ENCODE results near the gene EYS. TPM values are rescaled to one million over a fixed set of nuclear protein-coding genes. Genes with fewer than 3 reads are reported as not detected.

EYS gene
- total RNA-seq, 1 experiment from 2014 or later = 1.5 TPM

DNA sequence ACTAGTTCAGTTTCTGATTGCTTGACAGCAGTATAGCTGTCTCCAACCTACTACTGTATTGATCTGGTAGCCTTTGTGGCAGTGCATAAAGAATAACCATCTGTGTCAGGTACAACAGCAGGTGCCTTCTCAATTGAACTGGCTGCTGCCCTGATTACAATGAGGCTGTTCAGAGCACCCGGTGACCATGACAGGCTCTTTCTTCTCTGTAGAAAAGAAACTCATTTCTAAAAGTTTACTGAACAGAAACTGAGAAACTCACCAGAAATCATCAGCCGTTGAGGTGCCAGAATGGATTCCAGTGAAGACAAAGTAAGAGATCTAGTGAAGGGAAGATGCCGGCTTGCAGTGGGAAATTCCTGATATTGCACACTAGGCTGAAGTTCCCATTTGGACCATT lies 1117.1 kb downstream of the EYS start:
- TF ChIP-seq, protein P1, sequence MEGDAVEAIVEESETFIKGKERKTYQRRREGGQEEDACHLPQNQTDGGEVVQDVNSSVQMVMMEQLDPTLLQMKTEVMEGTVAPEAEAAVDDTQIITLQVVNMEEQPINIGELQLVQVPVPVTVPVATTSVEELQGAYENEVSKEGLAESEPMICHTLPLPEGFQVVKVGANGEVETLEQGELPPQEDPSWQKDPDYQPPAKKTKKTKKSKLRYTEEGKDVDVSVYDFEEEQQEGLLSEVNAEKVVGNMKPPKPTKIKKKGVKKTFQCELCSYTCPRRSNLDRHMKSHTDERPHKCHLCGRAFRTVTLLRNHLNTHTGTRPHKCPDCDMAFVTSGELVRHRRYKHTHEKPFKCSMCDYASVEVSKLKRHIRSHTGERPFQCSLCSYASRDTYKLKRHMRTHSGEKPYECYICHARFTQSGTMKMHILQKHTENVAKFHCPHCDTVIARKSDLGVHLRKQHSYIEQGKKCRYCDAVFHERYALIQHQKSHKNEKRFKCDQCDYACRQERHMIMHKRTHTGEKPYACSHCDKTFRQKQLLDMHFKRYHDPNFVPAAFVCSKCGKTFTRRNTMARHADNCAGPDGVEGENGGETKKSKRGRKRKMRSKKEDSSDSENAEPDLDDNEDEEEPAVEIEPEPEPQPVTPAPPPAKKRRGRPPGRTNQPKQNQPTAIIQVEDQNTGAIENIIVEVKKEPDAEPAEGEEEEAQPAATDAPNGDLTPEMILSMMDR (IDR thresholded peaks at IDR 0.05; ENCODE audit: unreplicated experiment) = no peak
- no TSS peak for BruUV-seq (replicated peaks)
- intact Hi-C loops (cut with micrococcal nuclease) = no loop called here

DNA sequence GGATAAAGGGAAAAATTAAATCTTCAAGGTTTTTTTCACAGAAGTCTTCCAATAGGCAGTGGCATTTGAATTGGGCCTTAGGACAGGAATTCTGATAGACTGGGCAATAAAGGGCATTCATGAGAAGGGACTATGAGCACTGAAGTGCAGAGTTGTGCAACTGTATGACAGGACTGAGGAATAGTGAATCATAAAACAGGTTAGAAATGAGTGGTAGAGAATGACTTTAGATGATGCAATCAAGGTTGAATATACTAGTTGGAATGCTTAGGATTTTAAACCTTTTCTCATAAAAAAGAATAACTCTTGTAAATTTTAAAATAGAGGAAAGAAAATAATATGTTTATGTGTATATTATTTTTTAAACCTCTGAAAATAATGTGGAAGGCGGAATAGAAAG lies 1126.7 kb downstream of the EYS start:
- Mint-ChIP-seq H3K9me3 (ENCODE audit: unreplicated experiment) (no peaks in the 10 kb centered on the region), H3K4me1 (ENCODE audit: insufficient read depth, unreplicated experiment) (peaks cover 19% of the 10 kb centered on the region), H3K27ac (ENCODE audit: low read depth, unreplicated experiment) (peak overlapping the region; percentile 38), H3K36me3 (ENCODE audit: insufficient read depth, unreplicated experiment) (no peaks in the 10 kb centered on the region), H3K27me3 (ENCODE audit: insufficient read depth, unreplicated experiment) (no peaks in the 10 kb centered on the region), H3K4me3 (ENCODE audit: unreplicated experiment) (no peak overlapping the region)
- CTCF ChIA-PET = interaction anchor here (0.6 kb wide), 2 partner anchors 36 to 1956 kb away, joined by 3 read pairs; no protein-coding TSS in a partner anchor
- intact Hi-C loops (cut with micrococcal nuclease) = no loop called here
- TF ChIP-seq, protein P1 (IDR thresholded peaks at IDR 0.05; ENCODE audit: unreplicated experiment) = no peak
- POLR2A ChIA-PET = interaction anchor here (0.6 to 1.1 kb wide), 2 partner anchors 37 to 40 kb away, joined by 3 to 4 read pairs; no protein-coding TSS in a partner anchor
- no TSS peak for BruUV-seq (replicated peaks)
- peak; percentile 85 for DNase-seq (ENCODE audit: unreplicated experiment)

More for the DNA sequence above, 1117.1 kb downstream of the EYS start:
- Mint-ChIP-seq H3K36me3 (ENCODE audit: insufficient read depth, unreplicated experiment) (no peaks in the 10 kb centered on the region), H3K27ac (ENCODE audit: low read depth, unreplicated experiment) (no peak overlapping the region), H3K4me3 (ENCODE audit: unreplicated experiment) (no peak overlapping the region), H3K4me1 (ENCODE audit: insufficient read depth, unreplicated experiment) (no peaks in the 10 kb centered on the region), H3K9me3 (ENCODE audit: unreplicated experiment) (no peaks in the 10 kb centered on the region), H3K27me3 (ENCODE audit: insufficient read depth, unreplicated experiment) (no peaks in the 10 kb centered on the region)
- no peak for DNase-seq (ENCODE audit: unreplicated experiment)
- POLR2A ChIA-PET = no interaction called here
- CTCF ChIA-PET = no interaction called here

DNA sequence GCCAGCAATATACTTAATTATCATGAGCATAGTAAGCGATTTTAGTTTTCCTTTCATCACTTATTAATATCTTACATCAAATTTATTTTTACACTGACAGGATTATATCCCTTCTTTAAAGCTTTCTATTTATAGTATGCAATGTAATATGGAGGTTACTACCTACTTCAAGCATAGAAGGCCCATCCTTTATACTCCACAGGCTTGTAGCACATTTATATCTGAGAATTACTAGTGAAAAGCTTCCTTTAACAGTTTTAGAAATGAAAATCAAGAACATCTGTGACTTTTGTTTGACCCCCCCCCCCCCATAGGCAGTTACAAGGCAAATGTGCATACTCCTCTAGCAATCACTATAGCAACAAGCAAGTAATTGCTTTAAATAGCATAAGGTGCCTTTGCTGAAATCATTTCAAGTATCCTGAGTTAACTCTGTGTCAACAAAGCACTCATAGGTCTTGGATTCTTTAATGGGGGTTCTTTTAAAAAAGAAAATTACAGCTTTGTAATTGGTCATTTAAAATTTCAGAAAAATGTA lies 1153.7 kb downstream of the EYS start:
- no peaks in the 10 kb centered on the region for H3K4me1 Mint-ChIP-seq (ENCODE audit: insufficient read depth, unreplicated experiment)
- no peak overlapping the region for H3K4me3 Mint-ChIP-seq (ENCODE audit: unreplicated experiment)
- ChIA-PET CTCF (interaction anchor here (0.7 kb wide), 1 partner anchor 1589 kb away, joined by 3 read pairs; no protein-coding TSS in a partner anchor), POLR2A (interaction anchor here (0.8 kb wide), 1 partner anchor 9 kb away, joined by 5 read pairs; no protein-coding TSS in a partner anchor)
- no peaks in the 10 kb centered on the region for H3K9me3 Mint-ChIP-seq (ENCODE audit: unreplicated experiment)
- BruUV-seq (replicated peaks) = no TSS peak
- no peaks in the 10 kb centered on the region for H3K36me3 Mint-ChIP-seq (ENCODE audit: insufficient read depth, unreplicated experiment)
- TF ChIP-seq, protein P1 (IDR thresholded peaks at IDR 0.05; ENCODE audit: unreplicated experiment) = no peak
- no peak for DNase-seq (ENCODE audit: unreplicated experiment)
- intact Hi-C loops (cut with micrococcal nuclease) = no loop called here
- H3K27me3 Mint-ChIP-seq (ENCODE audit: insufficient read depth, unreplicated experiment) = no peaks in the 10 kb centered on the region
- no peak overlapping the region for H3K27ac Mint-ChIP-seq (ENCODE audit: low read depth, unreplicated experiment)

DNA sequence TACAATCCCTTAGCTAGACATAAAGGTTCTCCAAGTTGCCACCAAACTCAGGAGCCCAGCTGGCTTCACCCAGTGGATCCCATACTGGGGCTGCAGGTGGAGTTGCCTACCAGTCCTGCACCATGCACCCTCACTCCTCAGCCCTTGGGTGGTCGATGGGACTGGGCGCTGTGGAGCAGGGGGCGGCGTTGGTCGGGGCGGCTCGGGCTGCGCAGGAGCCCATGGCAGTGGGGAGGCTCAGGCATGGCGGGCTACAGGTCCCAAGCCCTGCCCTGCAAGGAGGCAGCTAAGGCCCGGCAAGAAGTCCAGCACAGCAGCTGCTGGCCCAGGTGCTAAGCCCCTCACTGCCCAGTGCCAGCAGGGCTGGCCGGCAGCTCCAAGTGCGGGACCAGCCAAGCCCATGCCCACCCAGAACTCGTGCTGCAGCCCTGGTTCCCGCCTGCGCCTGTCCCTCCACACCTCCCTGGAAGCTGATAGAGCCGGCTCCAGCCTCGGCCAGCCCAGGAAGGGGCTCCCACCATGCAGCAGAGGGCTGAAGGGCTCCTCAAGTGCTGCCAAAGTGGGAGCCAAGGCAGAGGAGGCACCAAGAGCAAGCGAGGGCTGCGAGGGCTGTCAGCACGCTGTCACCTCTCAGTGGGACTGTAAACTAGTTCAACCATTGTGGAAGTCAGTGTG lies 1159.3 kb downstream of the EYS start:
- Mint-ChIP-seq H3K27ac (ENCODE audit: low read depth, unreplicated experiment) (no peak overlapping the region), H3K4me1 (ENCODE audit: insufficient read depth, unreplicated experiment) (no peaks in the 10 kb centered on the region), H3K36me3 (ENCODE audit: insufficient read depth, unreplicated experiment) (no peaks in the 10 kb centered on the region), H3K9me3 (ENCODE audit: unreplicated experiment) (peaks cover 9% of the 10 kb centered on the region), H3K4me3 (ENCODE audit: unreplicated experiment) (no peak overlapping the region), H3K27me3 (ENCODE audit: insufficient read depth, unreplicated experiment) (no peaks in the 10 kb centered on the region)
- no TSS peak for BruUV-seq (replicated peaks)
- ChIA-PET POLR2A (no interaction called here), CTCF (no interaction called here)
- intact Hi-C loops (cut with micrococcal nuclease) = no loop called here
- no peak for DNase-seq (ENCODE audit: unreplicated experiment)
- TF ChIP-seq, protein P1 (IDR thresholded peaks at IDR 0.05; ENCODE audit: unreplicated experiment) = no peak

Data from MCF 10A (cell line).